T follicular helper cell (primary cell): ENCODE results near the gene NINJ2.

Source experiments
- DNase-seq: peaks from one replicate; pipeline ENCODE4 v3.0.0-alpha.2; 2020; ENCODE audit warnings: low read depth

NINJ2 gene

GRCh38 chr12:613996-614395, 49.2 kb downstream of the NINJ2 start:
- DNase-seq, result no peak

- no peak for DNase-seq
Measured at GRCh38 chr12:612886-613285, 50.4 kb downstream of the NINJ2 start.

- DNase-seq, result no peak
Measured at GRCh38 chr12:612293-612692, 51.0 kb downstream of the NINJ2 start.

GRCh38 chr12:611721-612120, 51.5 kb downstream of the NINJ2 start:
- DNase-seq, result no peak

- DNase-seq, result no peak
Measured at GRCh38 chr12:608921-609320, 54.3 kb downstream of the NINJ2 start.

- no peak for DNase-seq
Measured at GRCh38 chr12:608413-608812, 54.8 kb downstream of the NINJ2 start.

- no peak for DNase-seq
Measured at GRCh38 chr12:607541-608001, 55.7 kb downstream of the NINJ2 start.

- no peak for DNase-seq
Measured at GRCh38 chr12:604956-605355, 58.3 kb downstream of the NINJ2 start.

- no peak for DNase-seq
Measured at GRCh38 chr12:602700-603068, 60.6 kb downstream of the NINJ2 start.

GRCh38 chr12:601976-602699, 61.1 kb downstream of the NINJ2 start:
- no peak for DNase-seq

GRCh38 chr12:599756-600155, 63.5 kb downstream of the NINJ2 start:
- DNase-seq, result no peak

- DNase-seq, result no peak
Measured at GRCh38 chr12:597926-598568, 65.2 kb downstream of the NINJ2 start.

GRCh38 chr12:593396-594270, 69.6 kb downstream of the NINJ2 start:
- DNase-seq, result no peak

GRCh38 chr12:592024-592505, 71.2 kb downstream of the NINJ2 start:
- no peak for DNase-seq

GRCh38 chr12:591167-592023, 71.8 kb downstream of the NINJ2 start:
- DNase-seq, result no peak

GRCh38 chr12:590206-590750, 73.0 kb downstream of the NINJ2 start:
- no peak for DNase-seq

GRCh38 chr12:588646-589045, 74.6 kb downstream of the NINJ2 start:
- no peak for DNase-seq

GRCh38 chr12:588024-588322, 75.3 kb downstream of the NINJ2 start:
- no peak for DNase-seq

- DNase-seq, result no peak
Measured at GRCh38 chr12:587132-588023, 75.9 kb downstream of the NINJ2 start.

- DNase-seq, result no peak
Measured at GRCh38 chr12:586318-587071, 76.8 kb downstream of the NINJ2 start.
